Ishikawa (cell line): Measurements from ENCODE around the gene ACCS.

Experiments used
- CEBPB ChIP-seq: IDR thresholded peaks from 2 replicates; pipeline ENCODE4 v1.6.1; 2012
- CREB1 ChIP-seq: IDR thresholded peaks from 2 replicates; pipeline ENCODE4 v1.6.1; 2012; ENCODE audit warnings: low read depth
- EGR1 ChIP-seq: IDR thresholded peaks from 2 replicates; pipeline ENCODE4 v1.6.1; 2012
- EP300 ChIP-seq: IDR thresholded peaks from 2 replicates; pipeline ENCODE4 v1.6.1; 2012; ENCODE audit warnings: borderline replicate concordance
- FOXM1 ChIP-seq: IDR thresholded peaks from 2 replicates; pipeline ENCODE4 v1.6.1; 2012; ENCODE audit warnings: low read depth, borderline replicate concordance
- MAX ChIP-seq: IDR thresholded peaks from 2 replicates; pipeline ENCODE4 v1.6.1; 2012
- NFIC ChIP-seq: IDR thresholded peaks from 2 replicates; pipeline ENCODE4 v1.6.1; 2012
- RAD21 ChIP-seq: IDR thresholded peaks from 2 replicates; pipeline ENCODE4 v1.6.1; 2012; ENCODE audit warnings: low read depth
- REST ChIP-seq: IDR thresholded peaks from 2 replicates; pipeline ENCODE4 v1.6.1; 2012; ENCODE audit warnings: low read depth, mild to moderate bottlenecking
- TAF1 ChIP-seq: IDR thresholded peaks from 2 replicates; pipeline ENCODE4 v1.6.1; 2012; ENCODE audit warnings: low read depth, mild to moderate bottlenecking
- TCF12 ChIP-seq: IDR thresholded peaks from 2 replicates; pipeline ENCODE4 v1.6.1; 2012; ENCODE audit warnings: low read depth
- TEAD4 ChIP-seq: IDR thresholded peaks from 2 replicates; pipeline ENCODE4 v1.6.1; 2012
- USF1 ChIP-seq: IDR thresholded peaks from 2 replicates; pipeline ENCODE4 v1.6.1; 2012
- YY1 ChIP-seq: IDR thresholded peaks from 2 replicates; pipeline ENCODE4 v1.6.1; 2012; ENCODE audit warnings: low read depth
- ZBTB7A ChIP-seq: IDR thresholded peaks from 2 replicates; pipeline ENCODE4 v1.6.1; 2012; ENCODE audit warnings: low read depth

Gene ACCS

GRCh38 chr11:44018829-44019228 is 47.2 kb upstream of the ACCS start:
- TF ChIP-seq MAX (no peak), CEBPB (no peak), EP300 (no peak), RAD21 (no peak), EGR1 (no peak), TEAD4 (no peak), TAF1 (no peak), NFIC (no peak), FOXM1 (no peak), CREB1 (no peak), YY1 (no peak), ZBTB7A (no peak), USF1 (no peak)

GRCh38 chr11:44024977-44025376 is 41.1 kb upstream of the ACCS start:
- TF ChIP-seq RAD21 = no peak
- no peak for TF ChIP-seq EGR1
- no peak for TF ChIP-seq MAX
- no peak for TF ChIP-seq CREB1
- TF ChIP-seq TAF1 = no peak
- no peak for TF ChIP-seq CEBPB
- no peak for TF ChIP-seq ZBTB7A
- no peak for TF ChIP-seq FOXM1
- no peak for TF ChIP-seq EP300
- TF ChIP-seq TEAD4 = no peak
- TF ChIP-seq REST = no peak
- no peak for TF ChIP-seq YY1
- TF ChIP-seq TCF12 = no peak
- no peak for TF ChIP-seq NFIC

- TF ChIP-seq MAX = no peak
- TF ChIP-seq TCF12 = no peak
- TF ChIP-seq ZBTB7A = no peak
- TF ChIP-seq CREB1 = no peak
- TF ChIP-seq REST = no peak
- no peak for TF ChIP-seq EGR1
- no peak for TF ChIP-seq CEBPB
- TF ChIP-seq EP300 = no peak
- TF ChIP-seq FOXM1 = no peak
- TF ChIP-seq TEAD4 = no peak
- TF ChIP-seq USF1 = no peak
- TF ChIP-seq RAD21 = no peak
- TF ChIP-seq TAF1 = no peak
- no peak for TF ChIP-seq YY1
- TF ChIP-seq NFIC = no peak
Measured at GRCh38 chr11:44025727-44026126, 40.3 kb upstream of the ACCS start.

- TF ChIP-seq TCF12 (no peak), USF1 (no peak), MAX (no peak), YY1 (no peak), EP300 (no peak), ZBTB7A (no peak), RAD21 (no peak), TAF1 (no peak), FOXM1 (no peak), CREB1 (no peak), EGR1 (no peak), CEBPB (no peak)
Measured at GRCh38 chr11:44028401-44028800, 37.7 kb upstream of the ACCS start.

GRCh38 chr11:44028816-44029506 is 37.1 kb upstream of the ACCS start:
- TF ChIP-seq YY1 (no peak), NFIC (no peak), CEBPB (no peak), ZBTB7A (no peak), TCF12 (no peak), EGR1 (no peak), EP300 (no peak), FOXM1 (no peak), TAF1 (no peak), USF1 (no peak), RAD21 (no peak), REST (no peak), TEAD4 (no peak), MAX (no peak)
